Spleen (tissue), 11 donors: ENCODE results near the gene UNC5A. TPM values are rescaled to one million over a fixed set of nuclear protein-coding genes. Genes with fewer than 3 reads are reported as not detected.

Source experiments
- DNase-seq: peaks from one replicate; pipeline ENCODE4 v3.0.0-alpha.2; 2020
- H3K27ac ChIP-seq, 8 donors: fragments of 200-600 bp; sonication (generic) in 7 of 8; 1 replicate in 4 of 8; 2 replicates in 4 of 8; pipeline versions ENCODE4 v1.5.0 to v1.8.0; 2016 to 2021; ENCODE audit warnings: inconsistent platforms in 4 of 8, mild to moderate bottlenecking in 4 of 8, moderate library complexity in 1 of 8
- H3K27me3 ChIP-seq, 7 donors: fragments of 200-600 bp; sonication (generic) in 6 of 7; replicated peaks in 1 of 7; 1 replicate in 4 of 7; 2 replicates in 3 of 7; pipeline versions ENCODE4 v1.5.0 to v1.8.0; 2016 to 2021; ENCODE audit warnings: inconsistent platforms in 3 of 7, mild to moderate bottlenecking in 1 of 7
- H3K36me3 ChIP-seq, 6 donors: fragments of 200-600 bp; sonication (generic) in 5 of 6; 1 replicate in 4 of 6; 2 replicates in 2 of 6; pipeline versions ENCODE4 v1.5.0 to v1.8.0; 2016 to 2021; ENCODE audit warnings: inconsistent platforms in 2 of 6
- H3K4me1 ChIP-seq, 6 donors: fragments of 200-600 bp; sonication (generic) in 5 of 6; 1 replicate in 3 of 6; 2 replicates in 3 of 6; pipeline versions ENCODE4 v1.5.0 to v1.8.0; 2016 to 2021; ENCODE audit warnings: inconsistent platforms in 3 of 6
- H3K4me3 ChIP-seq, 8 donors: fragments of 200-600 bp; sonication (generic) in 7 of 8; 1 replicate in 4 of 8; 2 replicates in 4 of 8; pipeline versions ENCODE4 v1.5.0 to v1.8.0; 2016 to 2021; ENCODE audit warnings: inconsistent platforms in 4 of 8, mild to moderate bottlenecking in 4 of 8, moderate library complexity in 2 of 8
- H3K9me3 ChIP-seq, 8 donors: fragments of 200-600 bp; sonication (generic) in 7 of 8; 1 replicate in 4 of 8; 2 replicates in 4 of 8; pipeline versions ENCODE4 v1.5.0 to v1.8.0; 2016 to 2021; ENCODE audit warnings: inconsistent platforms in 4 of 8
- CTCF ChIP-seq, 11 experiments: fragments of 200-600 bp in 7 of 11; fragments of 450-650 bp in 4 of 11; sonication (generic) in 4 of 11; IDR thresholded peaks in 8 of 11; conservative IDR thresholded peaks in 3 of 11; 1 replicate in 7 of 11; 2 replicates in 4 of 11; pipeline versions ENCODE4 v1.4.0 to v1.8.0; 2016 to 2021; ENCODE audit warnings: antibody characterized with exemption in 11 of 11, inconsistent platforms in 4 of 11, mild to moderate bottlenecking in 1 of 11
- POLR2A ChIP-seq, 3 donors: fragments of 450-650 bp; IDR thresholded peaks; one replicate each; pipeline ENCODE4 v1.5.1; 2017; ENCODE audit warnings: antibody characterized with exemption in 3 of 3, mild to moderate bottlenecking in 1 of 3
- POLR2AphosphoS5 ChIP-seq, 3 donors: sonication (generic); formaldehyde crosslinking; IDR thresholded peaks; one replicate each; pipeline ENCODE4 v1.5.1; 2017; ENCODE audit warnings: antibody characterized with exemption in 3 of 3
- WGBS, 5 donors: extraction: QIAGEN DNeasy Blood & Tissue Kit in 3 of 5; methylation state at CpG; one replicate each; pipeline versions ENCODE4 v1.1.5 to v1.1.7; 2013 to 2018; 5-methylcytosine and 5-hydroxymethylcytosine counted together
- intact Hi-C: fragments of 100-400 bp; cut with DNase I; formaldehyde crosslinking; loops from one replicate; pipeline ENCODE4 v1.15.0; 2023; ENCODE audit warnings: low total_unique reads
- polyA plus RNA-seq, 3 donors: library from polyadenylated mRNA; stranded (reverse); fragments of 200-250 nt; gene quantifications; one replicate each; pipeline ENCODE4 v1.2.1, GENCODE V29; 2013
- total RNA-seq, 7 donors: library from RNA; depleted of rRNA in 3 of 7; stranded (reverse); fragments of >200 nt in 3 of 7; fragmentation: NEBNext Ultra II Directional in 4 of 7; extraction: Animal tissue kit (Norgen Biotek cat#: 25700) in 4 of 7; gene quantifications; one replicate each; pipeline versions ENCODE4 v1.1.0 to v1.2.1, GENCODE V29; 2016 to 2021
- donor health status: healthy with polysubstance abuse.
- donor health status: DM: no; HTN: no; CAD: no; lungs with moderate emphysema.
- donor health status: DM: no; HTN: no; CAD: no.
- donor health status: Bipolar disorder and iron deficiency.
- donor health status: healthy.
- donor health status: DM: no; HTN: no; CAD: no.
- donor health status: DM: yes; HTN: yes; CAD: no.

The UNC5A gene
- total and polyA plus RNA-seq, 10 donors = 0.03 to 0.06 TPM; not detected in 8

- H3K4me1 ChIP-seq = no peaks in the 10 kb centered on the region
- 17 to 23% (median 21%) methylated on average over 15 of the region's 15 CpGs for WGBS, 5 donors
- no peak overlapping the region for H3K4me3 ChIP-seq
- DNase-seq = no peak
- H3K36me3 ChIP-seq = no peaks in the 10 kb centered on the region
- peaks cover 0 to 85% (median 59%) of the 10 kb centered on the region in 7 donors for H3K27me3 ChIP-seq
- no peaks in the 10 kb centered on the region for H3K9me3 ChIP-seq
- TF ChIP-seq POLR2AphosphoS5 (IDR thresholded peaks at IDR 0.05) (no peak), CTCF (IDR thresholded peaks at IDR 0.05 in 8 of 11, conservative IDR thresholded peaks at IDR 0.05 in 3 of 11) (no peak), POLR2A (IDR thresholded peaks at IDR 0.05) (no peak)
- intact Hi-C loops = no loop called here
- H3K27ac ChIP-seq = no peak overlapping the region
These were observed 52.8 kb downstream of the UNC5A start for GRCh38 chr5:176863041-176863764.

- no peaks in the 10 kb centered on the region for H3K9me3 ChIP-seq
- WGBS, 5 donors = 21 to 47% (median 38%) methylated on average over 2 to 5 of the region's 5 CpGs
- peaks cover 0 to 89% (median 59%) of the 10 kb centered on the region in 7 donors for H3K27me3 ChIP-seq
- no peak overlapping the region for H3K4me3 ChIP-seq
- intact Hi-C loops = no loop called here
- TF ChIP-seq CTCF (IDR thresholded peaks at IDR 0.05 in 8 of 11, conservative IDR thresholded peaks at IDR 0.05 in 3 of 11) = no peak
- no peak for TF ChIP-seq POLR2A (IDR thresholded peaks at IDR 0.05)
- TF ChIP-seq POLR2AphosphoS5 (IDR thresholded peaks at IDR 0.05) = no peak
- no peaks in the 10 kb centered on the region for H3K4me1 ChIP-seq
- no peak for DNase-seq
- no peak overlapping the region for H3K27ac ChIP-seq
- H3K36me3 ChIP-seq = no peaks in the 10 kb centered on the region
These were observed 53.4 kb downstream of the UNC5A start for GRCh38 chr5:176863765-176864098.

GRCh38 chr5:176864755-176865154 lies 54.4 kb downstream of the UNC5A start:
- no peak for DNase-seq
- no peak overlapping the region for H3K27ac ChIP-seq
- no peak overlapping the region for H3K4me3 ChIP-seq
- 81 to 91% (median 81%) methylated on average over 6 to 8 of the region's 8 CpGs for WGBS, 5 donors
- TF ChIP-seq POLR2AphosphoS5 (IDR thresholded peaks at IDR 0.05) (no peak), CTCF (IDR thresholded peaks at IDR 0.05 in 8 of 11, conservative IDR thresholded peaks at IDR 0.05 in 3 of 11) (no peak)
- H3K4me1 ChIP-seq = no peaks in the 10 kb centered on the region
- peaks cover 0 to 98% (median 59%) of the 10 kb centered on the region in 7 donors for H3K27me3 ChIP-seq
- H3K36me3 ChIP-seq = no peaks in the 10 kb centered on the region
- intact Hi-C loops = no loop called here
- H3K9me3 ChIP-seq = no peaks in the 10 kb centered on the region

- Histone ChIP-seq H3K4me3 (no peak overlapping the region), H3K4me1 (no peaks in the 10 kb centered on the region), H3K27me3 (peaks cover 0 to 86% (median 57%) of the 10 kb centered on the region in 7 donors), H3K27ac (no peak overlapping the region), H3K36me3 (no peaks in the 10 kb centered on the region), H3K9me3 (no peaks in the 10 kb centered on the region)
- no peak for DNase-seq
- WGBS, 5 donors = 78 to 80% (median 79%) methylated on average over 6 to 7 of the region's 7 CpGs
- intact Hi-C loops = no loop called here
- TF ChIP-seq POLR2A (IDR thresholded peaks at IDR 0.05) (no peak), POLR2AphosphoS5 (IDR thresholded peaks at IDR 0.05) (no peak), CTCF (IDR thresholded peaks at IDR 0.05 in 8 of 11, conservative IDR thresholded peaks at IDR 0.05 in 3 of 11) (no peak)
These were observed 55.6 kb downstream of the UNC5A start for GRCh38 chr5:176865964-176866363.
